ENCODE measurements around the gene MGMT.

DNA sequence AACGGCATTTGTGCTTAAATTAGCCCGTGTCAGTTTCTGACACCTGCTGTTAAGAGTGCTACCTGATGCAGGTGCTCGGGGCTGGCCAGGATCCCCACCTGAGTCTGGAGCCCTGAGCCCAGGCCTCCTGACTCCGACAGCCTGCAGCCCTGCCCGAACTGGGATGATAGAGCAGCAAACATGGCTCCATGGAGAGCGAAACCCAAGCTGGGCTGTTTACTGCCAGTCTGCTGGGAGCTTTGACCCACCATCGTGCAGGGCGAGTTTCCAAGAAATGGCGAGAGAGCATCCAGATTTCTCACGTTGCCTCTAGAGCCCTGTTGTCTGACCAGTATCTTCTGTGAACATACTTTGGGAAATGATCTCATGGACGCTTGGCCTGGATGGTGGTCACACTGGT is 66.2 kb downstream of the MGMT start:
- TF ChIP-seq, protein P1, sequence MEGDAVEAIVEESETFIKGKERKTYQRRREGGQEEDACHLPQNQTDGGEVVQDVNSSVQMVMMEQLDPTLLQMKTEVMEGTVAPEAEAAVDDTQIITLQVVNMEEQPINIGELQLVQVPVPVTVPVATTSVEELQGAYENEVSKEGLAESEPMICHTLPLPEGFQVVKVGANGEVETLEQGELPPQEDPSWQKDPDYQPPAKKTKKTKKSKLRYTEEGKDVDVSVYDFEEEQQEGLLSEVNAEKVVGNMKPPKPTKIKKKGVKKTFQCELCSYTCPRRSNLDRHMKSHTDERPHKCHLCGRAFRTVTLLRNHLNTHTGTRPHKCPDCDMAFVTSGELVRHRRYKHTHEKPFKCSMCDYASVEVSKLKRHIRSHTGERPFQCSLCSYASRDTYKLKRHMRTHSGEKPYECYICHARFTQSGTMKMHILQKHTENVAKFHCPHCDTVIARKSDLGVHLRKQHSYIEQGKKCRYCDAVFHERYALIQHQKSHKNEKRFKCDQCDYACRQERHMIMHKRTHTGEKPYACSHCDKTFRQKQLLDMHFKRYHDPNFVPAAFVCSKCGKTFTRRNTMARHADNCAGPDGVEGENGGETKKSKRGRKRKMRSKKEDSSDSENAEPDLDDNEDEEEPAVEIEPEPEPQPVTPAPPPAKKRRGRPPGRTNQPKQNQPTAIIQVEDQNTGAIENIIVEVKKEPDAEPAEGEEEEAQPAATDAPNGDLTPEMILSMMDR (IDR thresholded peaks at IDR 0.05) = no peak
- no peak for TF ChIP-seq POLR2AphosphoS5 (IDR thresholded peaks at IDR 0.05)
- no peak for TF ChIP-seq POLR2A (IDR thresholded peaks at IDR 0.05)
- no peak for TF ChIP-seq EP300 (IDR thresholded peaks at IDR 0.05)
